ENCODE results near the gene MIF. TPM values are rescaled to one million over a fixed set of nuclear protein-coding genes. Genes with fewer than 3 reads are reported as not detected.

The MIF gene
- total RNA-seq, 2 experiments from 2014 or later = 213 to 226 TPM

GRCh38 chr22:23922921-23923320 is 28.7 kb downstream of the MIF start:
- peaks cover 2% of the 10 kb centered on the region for H3K9me3 Mint-ChIP-seq
- H3K9me3 ChIP-seq (ENCODE audit: control insufficient read depth in 1 of 2, insufficient read depth in 1 of 2, low read length in 2 of 2) = peaks cover 18 to 32% of the 10 kb centered on the region in 2 experiments
- ChIA-PET CTCF (no interaction called here), POLR2A (no interaction called here)
- no peaks in the 10 kb centered on the region for H3K27me3 ChIP-seq (ENCODE audit: control insufficient read depth in 1 of 2, insufficient read depth in 2 of 2, low read length in 2 of 2)
- DNase-seq = no peak
- H3K36me3 Mint-ChIP-seq (ENCODE audit: low read depth) = peaks cover 47% of the 10 kb centered on the region
- H3K4me3 ChIP-seq (ENCODE audit: low read length) = no peak overlapping the region
- intact Hi-C loops (cut with DNase I, micrococcal nuclease) = loop anchor here in 1 of 2 experiments (10.0 kb wide), 1 partner anchor 52 kb away; the partner anchor contains the start of gene DDT
- no peak overlapping the region for H3K27ac Mint-ChIP-seq
- H3K27me3 Mint-ChIP-seq = no peaks in the 10 kb centered on the region
- H3K4me3 Mint-ChIP-seq = no peak overlapping the region
- H3K36me3 ChIP-seq (ENCODE audit: insufficient read depth, low read length) = no peaks in the 10 kb centered on the region
- H3K4me1 ChIP-seq (ENCODE audit: insufficient read depth, low read length) = no peaks in the 10 kb centered on the region
- TF ChIP-seq CTCF (IDR thresholded peaks at IDR 0.05) = no peak
- no peaks in the 10 kb centered on the region for H3K4me1 Mint-ChIP-seq (ENCODE audit: low read depth)
- ATAC-seq (ENCODE audit: poor library complexity) = no peak
- no peak overlapping the region for H3K27ac ChIP-seq (ENCODE audit: low read depth in 1 of 2, low read length in 2 of 2)

GRCh38 chr22:23925020-23925606 is 30.9 kb downstream of the MIF start:
- Mint-ChIP-seq H3K27me3 (no peaks in the 10 kb centered on the region), H3K4me3 (no peak overlapping the region), H3K36me3 (ENCODE audit: low read depth) (peaks cover 61% of the 10 kb centered on the region), H3K4me1 (ENCODE audit: low read depth) (no peaks in the 10 kb centered on the region), H3K9me3 (peaks cover 2% of the 10 kb centered on the region), H3K27ac (no peak overlapping the region)
- intact Hi-C loops (cut with DNase I, micrococcal nuclease) = loop anchor here (5.0 to 10.0 kb wide), 2 partner anchors 47 to 50 kb away; partner anchors contain the start of gene DDT (in 2 of the 2)
- ChIA-PET CTCF (no interaction called here), POLR2A (no interaction called here)
- Histone ChIP-seq H3K9me3 (ENCODE audit: control insufficient read depth in 1 of 2, insufficient read depth in 1 of 2, low read length in 2 of 2) (peaks cover 18 to 35% of the 10 kb centered on the region in 2 experiments), H3K4me3 (ENCODE audit: low read length) (no peak overlapping the region), H3K27me3 (ENCODE audit: control insufficient read depth in 1 of 2, insufficient read depth in 2 of 2, low read length in 2 of 2) (no peaks in the 10 kb centered on the region), H3K4me1 (ENCODE audit: insufficient read depth, low read length) (no peaks in the 10 kb centered on the region), H3K27ac (ENCODE audit: low read depth in 1 of 2, low read length in 2 of 2) (no peak overlapping the region), H3K36me3 (ENCODE audit: insufficient read depth, low read length) (no peaks in the 10 kb centered on the region)
- no peak for TF ChIP-seq CTCF (IDR thresholded peaks at IDR 0.05)
- ATAC-seq (ENCODE audit: poor library complexity) (no peak), DNase-seq (peak in 1 of 14 experiments; percentile 0)

GRCh38 chr22:23926561-23926960 is 32.4 kb downstream of the MIF start:
- H3K27me3 ChIP-seq (ENCODE audit: control insufficient read depth in 1 of 2, insufficient read depth in 2 of 2, low read length in 2 of 2) = no peaks in the 10 kb centered on the region
- Mint-ChIP-seq H3K4me3 (no peak overlapping the region), H3K9me3 (peaks cover 2% of the 10 kb centered on the region), H3K27me3 (no peaks in the 10 kb centered on the region), H3K27ac (no peak overlapping the region), H3K4me1 (ENCODE audit: low read depth) (no peaks in the 10 kb centered on the region), H3K36me3 (ENCODE audit: low read depth) (peaks cover 67% of the 10 kb centered on the region)
- DNase-seq (peak in 1 of 14 experiments; percentile 0), ATAC-seq (ENCODE audit: poor library complexity) (no peak)
- CTCF ChIA-PET = interaction anchor here (0.6 kb wide), 1 partner anchor 10 kb away, joined by 5 read pairs; no protein-coding TSS in a partner anchor
- H3K27ac ChIP-seq (ENCODE audit: low read depth in 1 of 2, low read length in 2 of 2) = no peak overlapping the region
- H3K36me3 ChIP-seq (ENCODE audit: insufficient read depth, low read length) = no peaks in the 10 kb centered on the region
- H3K4me1 ChIP-seq (ENCODE audit: insufficient read depth, low read length) = no peaks in the 10 kb centered on the region
- peaks cover 18 to 40% of the 10 kb centered on the region in 2 experiments for H3K9me3 ChIP-seq (ENCODE audit: control insufficient read depth in 1 of 2, insufficient read depth in 1 of 2, low read length in 2 of 2)
- no peak overlapping the region for H3K4me3 ChIP-seq (ENCODE audit: low read length)
- POLR2A ChIA-PET = no interaction called here
- no peak for TF ChIP-seq CTCF (IDR thresholded peaks at IDR 0.05)
- intact Hi-C loops (cut with DNase I, micrococcal nuclease) = loop anchor here (5.0 to 10.0 kb wide), 2 partner anchors 46 to 48 kb away; partner anchors contain the start of gene DDT (in 2 of the 2)
